Caco-2 (cell line): ENCODE results near the gene CCDC77. TPM values are rescaled to one million over a fixed set of nuclear protein-coding genes. Genes with fewer than 3 reads are reported as not detected.

Source experiments
- BruUV-seq: library from RNA; stranded (reverse); fragments of 400-500 nt; replicated peaks from 2 replicates; lab custom pipeline; 2021; lab: Mats Ljungman, UMichigan
- CTCF ChIA-PET: fragments of 300-600 bp; sonication (Branson Sonifier 250); formaldehyde crosslinking; loops from one replicate; lab custom pipeline; 2022; ENCODE audit warnings: antibody characterized with exemption; lab: Charles Lee
- POLR2A ChIA-PET: fragments of 300-600 bp; sonication (Branson Sonifier 250); formaldehyde crosslinking; loops from one replicate; lab custom pipeline; 2022; ENCODE audit warnings: antibody characterized with exemption; lab: Charles Lee
- DNase-seq, 2 experiments: peaks; one replicate each; pipeline versions ENCODE4 v3.0.0 to v3.0.0-alpha.2; 2020 to 2022
- H3K27me3 ChIP-seq: replicated peaks from 2 replicates; pipeline ENCODE4 v1.6.0; 2011; ENCODE audit warnings: low read length; ENCODE audit not compliant: control insufficient read depth, insufficient read depth
- H3K36me3 ChIP-seq: 2 replicates; pipeline ENCODE4 v1.5.1; 2011; ENCODE audit warnings: low read length; ENCODE audit not compliant: control insufficient read depth, insufficient read depth
- H3K4me1 ChIP-seq: fragments of 250-450 bp; sonication (Bioruptor Pico); 2 replicates; pipeline ENCODE4 v1.5.1; 2020; ENCODE audit warnings: mild to moderate bottlenecking
- H3K4me3 ChIP-seq: 2 replicates; pipeline ENCODE4 v1.5.1; 2011; ENCODE audit warnings: low read depth, mild to moderate bottlenecking, control low read depth, low read length
- H3K9me3 ChIP-seq: fragments of 250-450 bp; sonication (Bioruptor Pico); 2 replicates; pipeline ENCODE4 v1.5.1; 2020; ENCODE audit warnings: mild to moderate bottlenecking, moderate library complexity
- H3K27ac Mint-ChIP-seq: one replicate; pipeline ENCODE4 v1.8.0; 2022; ENCODE audit warnings: mixed read lengths; ENCODE audit not compliant: unreplicated experiment
- H3K27me3 Mint-ChIP-seq: one replicate; pipeline ENCODE4 v1.8.0; 2022; ENCODE audit warnings: mixed read lengths; ENCODE audit not compliant: insufficient read depth, unreplicated experiment
- H3K36me3 Mint-ChIP-seq: one replicate; pipeline ENCODE4 v1.8.0; 2022; ENCODE audit warnings: mild to moderate bottlenecking, mixed read lengths; ENCODE audit not compliant: insufficient read depth, unreplicated experiment
- H3K4me1 Mint-ChIP-seq: one replicate; pipeline ENCODE4 v1.8.0; 2022; ENCODE audit warnings: low read depth, mixed read lengths; ENCODE audit not compliant: unreplicated experiment
- H3K4me3 Mint-ChIP-seq: one replicate; pipeline ENCODE4 v1.8.0; 2022; ENCODE audit warnings: mild to moderate bottlenecking, moderate library complexity, mixed read lengths; ENCODE audit not compliant: unreplicated experiment
- H3K9me3 Mint-ChIP-seq: one replicate; pipeline ENCODE4 v1.8.0; 2022; ENCODE audit warnings: mixed read lengths; ENCODE audit not compliant: unreplicated experiment
- intact Hi-C: fragments of 100-400 bp; cut with micrococcal nuclease; formaldehyde crosslinking; loops from one replicate; pipeline ENCODE4 v1.10.0; 2022; ENCODE audit not compliant: unreplicated experiment
- total RNA-seq: library from RNA; stranded (reverse); gene quantifications from 2 replicates; pipeline ENCODE4 v1.2.3, GENCODE V29; 2022
- TF ChIP-seq, protein P1 (sequence below), 2 experiments: fragments of 200-600 bp in 1 of 2; IDR thresholded peaks; 1 replicate in 1 of 2; 2 replicates in 1 of 2; pipeline versions ENCODE4 v1.5.1 to v1.8.0; 2011 to 2022; ENCODE audit warnings: antibody characterized with exemption in 1 of 2, control low read depth in 1 of 2, inconsistent platforms in 1 of 2, low read depth in 1 of 2, low read length in 1 of 2, mild to moderate bottlenecking in 1 of 2, moderate library complexity in 1 of 2; ENCODE audit not compliant: insufficient read depth in 1 of 2, severe bottlenecking in 1 of 2, unreplicated experiment in 1 of 2

CCDC77 gene
- total RNA-seq, 1 experiment from 2014 or later: 33.0 TPM

- no peak for DNase-seq
- intact Hi-C loops: no loop called here
- H3K9me3 ChIP-seq: no peaks in the 10 kb centered on the region
- H3K4me3 Mint-ChIP-seq: no peak overlapping the region
- BruUV-seq: no TSS peak
- CTCF ChIA-PET: interaction anchor here (0.7 to 1.3 kb wide), 3 partner anchors 91 to 535 kb away, joined by 3 to 5 read pairs (median 3); no protein-coding TSS in a partner anchor
- H3K27me3 ChIP-seq: no peaks in the 10 kb centered on the region
- POLR2A ChIA-PET: no interaction called here
- TF ChIP-seq, protein P1, sequence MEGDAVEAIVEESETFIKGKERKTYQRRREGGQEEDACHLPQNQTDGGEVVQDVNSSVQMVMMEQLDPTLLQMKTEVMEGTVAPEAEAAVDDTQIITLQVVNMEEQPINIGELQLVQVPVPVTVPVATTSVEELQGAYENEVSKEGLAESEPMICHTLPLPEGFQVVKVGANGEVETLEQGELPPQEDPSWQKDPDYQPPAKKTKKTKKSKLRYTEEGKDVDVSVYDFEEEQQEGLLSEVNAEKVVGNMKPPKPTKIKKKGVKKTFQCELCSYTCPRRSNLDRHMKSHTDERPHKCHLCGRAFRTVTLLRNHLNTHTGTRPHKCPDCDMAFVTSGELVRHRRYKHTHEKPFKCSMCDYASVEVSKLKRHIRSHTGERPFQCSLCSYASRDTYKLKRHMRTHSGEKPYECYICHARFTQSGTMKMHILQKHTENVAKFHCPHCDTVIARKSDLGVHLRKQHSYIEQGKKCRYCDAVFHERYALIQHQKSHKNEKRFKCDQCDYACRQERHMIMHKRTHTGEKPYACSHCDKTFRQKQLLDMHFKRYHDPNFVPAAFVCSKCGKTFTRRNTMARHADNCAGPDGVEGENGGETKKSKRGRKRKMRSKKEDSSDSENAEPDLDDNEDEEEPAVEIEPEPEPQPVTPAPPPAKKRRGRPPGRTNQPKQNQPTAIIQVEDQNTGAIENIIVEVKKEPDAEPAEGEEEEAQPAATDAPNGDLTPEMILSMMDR (IDR thresholded peaks at IDR 0.05; ENCODE audit: insufficient read depth in 1 of 2, low read depth in 1 of 2, low read length in 1 of 2, severe bottlenecking in 1 of 2, unreplicated experiment in 1 of 2): no peak
- no peaks in the 10 kb centered on the region for H3K9me3 Mint-ChIP-seq
- peaks cover 14% of the 10 kb centered on the region for H3K4me1 ChIP-seq
- peaks cover 9% of the 10 kb centered on the region for H3K36me3 Mint-ChIP-seq
- H3K27me3 Mint-ChIP-seq: no peaks in the 10 kb centered on the region
- peaks cover 22% of the 10 kb centered on the region for H3K4me1 Mint-ChIP-seq
- H3K27ac Mint-ChIP-seq: no peak overlapping the region
- no peaks in the 10 kb centered on the region for H3K36me3 ChIP-seq
- no peak overlapping the region for H3K4me3 ChIP-seq
Measured at GRCh38 chr12:455821-456220, 54.4 kb downstream of the CCDC77 start.

DNA sequence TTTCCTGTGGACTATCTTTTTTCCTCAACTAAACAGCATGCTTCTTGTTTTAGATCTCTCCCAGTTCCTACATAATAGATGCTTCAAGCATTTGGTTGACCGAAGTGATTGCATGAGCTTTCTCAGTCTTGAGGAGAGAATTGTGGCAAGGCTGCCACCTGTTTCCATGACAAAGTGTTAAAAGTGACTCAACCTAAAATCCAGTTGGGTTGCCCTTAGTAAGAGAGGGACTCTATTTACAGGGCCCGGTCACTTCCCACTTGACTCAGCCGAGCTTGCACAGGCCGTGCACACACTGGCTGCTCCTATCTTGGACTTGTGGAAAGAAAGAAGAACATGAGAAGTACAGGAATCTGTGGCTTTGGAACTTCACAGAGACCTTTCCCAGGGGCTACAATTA, 56.2 kb downstream of the CCDC77 start:
- intact Hi-C loops: no loop called here
- Histone ChIP-seq H3K4me1 (peaks cover 19% of the 10 kb centered on the region), H3K4me3 (no peak overlapping the region), H3K9me3 (no peaks in the 10 kb centered on the region), H3K36me3 (no peaks in the 10 kb centered on the region), H3K27me3 (no peaks in the 10 kb centered on the region)
- H3K9me3 Mint-ChIP-seq: no peaks in the 10 kb centered on the region
- H3K4me3 Mint-ChIP-seq: no peak overlapping the region
- no peak for DNase-seq
- ChIA-PET CTCF (no interaction called here), POLR2A (no interaction called here)
- TF ChIP-seq, protein P1 (IDR thresholded peaks at IDR 0.05; ENCODE audit: insufficient read depth in 1 of 2, low read depth in 1 of 2, low read length in 1 of 2, severe bottlenecking in 1 of 2, unreplicated experiment in 1 of 2): no peak
- no peaks in the 10 kb centered on the region for H3K27me3 Mint-ChIP-seq
- BruUV-seq: no TSS peak
- peaks cover 35% of the 10 kb centered on the region for H3K4me1 Mint-ChIP-seq
- H3K27ac Mint-ChIP-seq: no peak overlapping the region
- peaks cover 22% of the 10 kb centered on the region for H3K36me3 Mint-ChIP-seq

GRCh38 chr12:459050-459429, 57.6 kb downstream of the CCDC77 start:
- H3K4me3 ChIP-seq: peak overlapping the region; percentile 87
- no peaks in the 10 kb centered on the region for H3K27me3 Mint-ChIP-seq
- peaks cover 28% of the 10 kb centered on the region for H3K4me1 ChIP-seq
- peaks cover 22% of the 10 kb centered on the region for H3K36me3 Mint-ChIP-seq
- intact Hi-C loops: no loop called here
- no peak for DNase-seq
- peak overlapping the region; percentile 96 for H3K4me3 Mint-ChIP-seq
- CTCF ChIA-PET: interaction anchor here (0.7 to 1.0 kb wide), 3 partner anchors 14 to 88 kb away, joined by 3 read pairs; no protein-coding TSS in a partner anchor
- no TSS peak for BruUV-seq
- no peaks in the 10 kb centered on the region for H3K27me3 ChIP-seq
- H3K27ac Mint-ChIP-seq: peak overlapping the region; percentile 95
- H3K9me3 Mint-ChIP-seq: no peaks in the 10 kb centered on the region
- peaks cover 47% of the 10 kb centered on the region for H3K4me1 Mint-ChIP-seq
- POLR2A ChIA-PET: interaction anchor here (0.6 to 1.0 kb wide), 3 partner anchors 10 to 74 kb away, joined by 4 to 5 read pairs (median 4); no protein-coding TSS in a partner anchor
- TF ChIP-seq, protein P1 (IDR thresholded peaks at IDR 0.05; ENCODE audit: insufficient read depth in 1 of 2, low read depth in 1 of 2, low read length in 1 of 2, severe bottlenecking in 1 of 2, unreplicated experiment in 1 of 2): no peak
- H3K9me3 ChIP-seq: no peaks in the 10 kb centered on the region
- H3K36me3 ChIP-seq: no peaks in the 10 kb centered on the region
